Transverse colon (tissue), 4 donors: ENCODE results near the gene TMEM114. TPM values are rescaled to one million over a fixed set of nuclear protein-coding genes. Genes with fewer than 3 reads are reported as not detected.

Experiments used
- DNase-seq: peaks from one replicate; pipeline ENCODE4 v3.0.0-alpha.2; 2019
- H3K27ac ChIP-seq, 4 donors: fragments of 200-600 bp; sonication (generic); 2 replicates each; pipeline ENCODE4 v1.5.1; 2016 to 2018; ENCODE audit warnings: inconsistent platforms in 4 of 4
- H3K27me3 ChIP-seq: fragments of 200-600 bp; sonication (generic); 2 replicates; pipeline ENCODE4 v1.5.1; 2017; ENCODE audit warnings: inconsistent platforms
- H3K36me3 ChIP-seq, 4 donors: fragments of 200-600 bp; sonication (generic); 2 replicates each; pipeline ENCODE4 v1.5.1; 2017 to 2019; ENCODE audit warnings: inconsistent platforms in 4 of 4
- H3K4me1 ChIP-seq, 4 donors: fragments of 200-600 bp; sonication (generic); 2 replicates each; pipeline ENCODE4 v1.5.1; 2017 to 2020; ENCODE audit warnings: inconsistent platforms in 4 of 4
- H3K4me3 ChIP-seq, 4 donors: fragments of 200-600 bp; sonication (generic); 1 replicate in 1 of 4; 2 replicates in 3 of 4; pipeline versions ENCODE4 v1.5.1 to v1.6.1; 2017 to 2019; ENCODE audit warnings: inconsistent platforms in 4 of 4
- H3K9me3 ChIP-seq, 2 donors: fragments of 200-600 bp; sonication (generic); 2 replicates each; pipeline ENCODE4 v1.5.1; 2017 to 2019; ENCODE audit warnings: inconsistent platforms in 2 of 2
- EP300 ChIP-seq: sonication (generic); formaldehyde crosslinking; IDR thresholded peaks from one replicate; pipeline ENCODE4 v1.6.1; 2017; ENCODE audit warnings: antibody characterized with exemption, low read depth
- POLR2A ChIP-seq: fragments of 450-650 bp; IDR thresholded peaks from one replicate; pipeline ENCODE4 v1.6.1; 2016; ENCODE audit warnings: antibody characterized with exemption, mild to moderate bottlenecking, moderate library complexity
- POLR2AphosphoS5 ChIP-seq, 3 donors: sonication (generic); formaldehyde crosslinking; IDR thresholded peaks; one replicate each; pipeline ENCODE4 v1.6.1; 2016; ENCODE audit warnings: antibody characterized with exemption in 3 of 3
- WGBS, 2 donors: methylation state at CpG; one replicate each; pipeline ENCODE4 v1.1.5; 2018; ENCODE audit warnings: low coverage in 1 of 2; 5-methylcytosine and 5-hydroxymethylcytosine counted together
- in situ Hi-C, 4 donors: fragments of 200-750 bp; cut with MboI; loops; one replicate each; pipeline versions ENCODE4 v1.15.0 to v1.15.1; 2017; ENCODE audit warnings: low sequenced_read_pairs in 3 of 4, low pct_ligation_motif_present in 1 of 4, low pct_unique_long_range_greater_than_20kb in 1 of 4
- intact Hi-C: fragments of 100-400 bp; cut with DNase I; formaldehyde crosslinking; loops from one replicate; pipeline ENCODE4 v1.15.1; 2023; ENCODE audit warnings: low total_unique reads
- total RNA-seq, 4 donors: library from RNA; depleted of rRNA; stranded (reverse); fragments of >200 nt; gene quantifications; one replicate each; pipeline ENCODE4 v1.1.0, GENCODE V29; 2016
- TF ChIP-seq, protein P1 (sequence below), 5 experiments: fragments of 200-600 bp in 3 of 5; fragments of 450-650 bp in 2 of 5; sonication (generic) in 3 of 5; IDR thresholded peaks; 1 replicate in 2 of 5; 2 replicates in 3 of 5; pipeline ENCODE4 v1.5.1; 2016 to 2017; ENCODE audit warnings: antibody characterized with exemption in 5 of 5, inconsistent platforms in 3 of 5, mild to moderate bottlenecking in 2 of 5, moderate library complexity in 1 of 5

TMEM114 gene
- total RNA-seq, 4 donors from 2014 or later, result not detected

DNA sequence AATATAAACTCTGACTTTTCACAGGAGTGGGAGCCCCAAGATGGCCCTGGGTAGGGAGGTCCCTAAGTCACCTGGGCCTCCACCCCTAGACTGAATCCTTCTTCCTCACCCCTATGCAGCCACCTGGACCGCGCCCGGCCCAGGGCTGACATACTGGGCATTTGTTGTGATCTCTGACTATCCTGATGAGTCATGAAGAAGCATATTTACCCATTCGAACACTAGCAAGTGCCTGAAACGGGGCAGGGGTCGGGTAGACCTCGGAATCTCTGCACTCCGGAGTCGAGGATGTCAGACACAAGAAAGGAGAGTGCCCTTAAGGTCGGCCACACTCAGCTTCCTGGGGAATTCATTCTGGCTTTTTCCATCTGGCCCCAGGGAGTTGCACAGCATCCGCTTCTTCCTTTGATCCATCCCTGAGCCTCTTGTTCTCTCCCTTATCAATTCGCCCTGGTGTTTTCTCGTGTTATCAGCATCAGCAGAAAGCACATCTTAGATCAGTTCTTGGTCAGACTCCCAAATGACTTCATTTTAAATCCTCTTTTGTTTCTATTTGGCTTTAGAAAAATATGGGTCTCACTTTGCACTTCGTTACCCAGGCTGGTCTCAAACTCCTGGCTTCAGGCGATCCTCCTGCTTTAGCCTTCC is 41.6 kb upstream of the TMEM114 start:
- H3K36me3 ChIP-seq, result peaks cover 0 to 55% (median 26%) of the 10 kb centered on the region in 4 donors
- no peak for TF ChIP-seq EP300
- no peak for TF ChIP-seq POLR2A
- TF ChIP-seq, protein P1, sequence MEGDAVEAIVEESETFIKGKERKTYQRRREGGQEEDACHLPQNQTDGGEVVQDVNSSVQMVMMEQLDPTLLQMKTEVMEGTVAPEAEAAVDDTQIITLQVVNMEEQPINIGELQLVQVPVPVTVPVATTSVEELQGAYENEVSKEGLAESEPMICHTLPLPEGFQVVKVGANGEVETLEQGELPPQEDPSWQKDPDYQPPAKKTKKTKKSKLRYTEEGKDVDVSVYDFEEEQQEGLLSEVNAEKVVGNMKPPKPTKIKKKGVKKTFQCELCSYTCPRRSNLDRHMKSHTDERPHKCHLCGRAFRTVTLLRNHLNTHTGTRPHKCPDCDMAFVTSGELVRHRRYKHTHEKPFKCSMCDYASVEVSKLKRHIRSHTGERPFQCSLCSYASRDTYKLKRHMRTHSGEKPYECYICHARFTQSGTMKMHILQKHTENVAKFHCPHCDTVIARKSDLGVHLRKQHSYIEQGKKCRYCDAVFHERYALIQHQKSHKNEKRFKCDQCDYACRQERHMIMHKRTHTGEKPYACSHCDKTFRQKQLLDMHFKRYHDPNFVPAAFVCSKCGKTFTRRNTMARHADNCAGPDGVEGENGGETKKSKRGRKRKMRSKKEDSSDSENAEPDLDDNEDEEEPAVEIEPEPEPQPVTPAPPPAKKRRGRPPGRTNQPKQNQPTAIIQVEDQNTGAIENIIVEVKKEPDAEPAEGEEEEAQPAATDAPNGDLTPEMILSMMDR (IDR thresholded peaks at IDR 0.05), result no peak
- TF ChIP-seq POLR2AphosphoS5 (IDR thresholded peaks at IDR 0.05), result no peak
- no peak overlapping the region for H3K4me3 ChIP-seq
- no peaks in the 10 kb centered on the region for H3K27me3 ChIP-seq
- peak overlapping the region in 2 of 4 donors; percentile 26 to 54 for H3K27ac ChIP-seq
- no peaks in the 10 kb centered on the region for H3K9me3 ChIP-seq
- no peak for DNase-seq
- H3K4me1 ChIP-seq, result no peaks in the 10 kb centered on the region
- in situ Hi-C loops (no loop called here), intact Hi-C loops (no loop called here)
- 42 to 69% methylated on average over 2 to 15 of the region's 15 CpGs for WGBS, 2 donors

DNA sequence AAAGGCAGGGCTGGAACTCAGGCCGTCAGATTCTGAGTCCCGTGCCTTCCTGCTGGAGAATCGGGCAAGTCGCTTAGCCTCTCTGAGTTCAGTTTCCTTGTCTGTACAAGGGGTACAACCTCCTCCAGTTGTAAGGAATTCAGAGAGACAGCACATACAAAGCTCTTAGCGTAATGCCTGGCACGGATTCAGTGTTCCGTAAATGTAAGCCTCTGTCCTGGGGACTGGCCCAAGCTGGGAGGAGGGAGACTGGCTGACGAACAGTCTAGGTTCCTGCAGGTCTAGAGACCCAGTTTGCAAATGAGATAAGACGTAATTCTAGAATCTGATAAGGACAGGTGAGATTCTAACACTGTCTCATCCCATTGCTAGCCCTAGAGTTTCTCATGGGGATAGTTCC is 41.1 kb upstream of the TMEM114 start:
- WGBS, 2 donors, result 88% methylated on average over 9 of the region's 9 CpGs; no CpG with 5 or more reads in 1 of the 2 donors
- in situ Hi-C loops (no loop called here), intact Hi-C loops (no loop called here)
- H3K36me3 ChIP-seq, result peaks cover 0 to 56% (median 26%) of the 10 kb centered on the region in 4 donors
- TF ChIP-seq POLR2A (no peak), EP300 (no peak), POLR2AphosphoS5 (IDR thresholded peaks at IDR 0.05) (no peak)
- TF ChIP-seq, protein P1 (IDR thresholded peaks at IDR 0.05), result no peak
- H3K9me3 ChIP-seq, result no peaks in the 10 kb centered on the region
- peak overlapping the region in 1 of 4 donors; percentile 54 for H3K27ac ChIP-seq
- no peaks in the 10 kb centered on the region for H3K27me3 ChIP-seq
- no peaks in the 10 kb centered on the region for H3K4me1 ChIP-seq
- H3K4me3 ChIP-seq, result no peak overlapping the region
- no peak for DNase-seq

DNA sequence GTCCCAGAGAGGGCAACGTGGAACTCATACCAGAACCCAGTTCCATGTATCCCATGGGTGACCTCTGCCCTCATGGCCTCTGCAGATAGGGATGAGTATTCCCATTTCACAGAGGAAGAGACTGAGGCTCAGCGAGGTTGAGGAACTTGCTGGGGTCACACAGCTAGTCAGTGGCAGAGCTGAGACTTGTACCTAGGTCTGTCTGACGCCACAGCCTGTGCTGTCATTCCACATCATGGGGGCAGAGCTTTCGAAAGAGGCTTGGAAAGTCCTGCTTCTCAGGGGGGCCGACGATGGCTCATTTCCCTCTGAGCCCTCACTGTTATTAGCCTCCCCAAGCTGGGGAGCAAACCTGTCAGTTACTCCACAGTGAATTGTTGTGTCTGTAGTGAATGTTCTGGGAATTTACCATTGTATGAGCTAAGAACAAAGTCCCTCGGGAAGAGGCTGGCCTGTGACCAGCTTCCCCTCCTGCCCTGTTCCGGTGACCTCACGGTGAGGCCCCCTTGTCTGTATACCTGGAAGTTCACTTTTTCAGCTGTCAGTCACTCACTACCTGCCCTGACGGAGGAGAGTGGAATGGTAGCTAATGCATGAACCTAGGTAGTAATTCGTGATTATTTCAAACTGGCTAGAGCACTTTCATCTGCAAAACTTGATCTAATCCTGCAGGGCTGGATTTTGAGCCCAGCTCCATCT is 40.1 kb upstream of the TMEM114 start:
- no peak overlapping the region for H3K27ac ChIP-seq
- WGBS, 2 donors, result 88 to 95% methylated on average over 5 to 11 of the region's 11 CpGs
- DNase-seq, result no peak
- intact Hi-C loops, result no loop called here
- no peaks in the 10 kb centered on the region for H3K9me3 ChIP-seq
- no peaks in the 10 kb centered on the region for H3K4me1 ChIP-seq
- no peaks in the 10 kb centered on the region for H3K27me3 ChIP-seq
- in situ Hi-C loops, result no loop called here
- H3K4me3 ChIP-seq, result no peak overlapping the region
- no peak for TF ChIP-seq POLR2AphosphoS5 (IDR thresholded peaks at IDR 0.05)
- TF ChIP-seq, protein P1 (IDR thresholded peaks at IDR 0.05), result no peak
- no peak for TF ChIP-seq POLR2A
- H3K36me3 ChIP-seq, result peaks cover 0 to 55% (median 26%) of the 10 kb centered on the region in 4 donors

DNA sequence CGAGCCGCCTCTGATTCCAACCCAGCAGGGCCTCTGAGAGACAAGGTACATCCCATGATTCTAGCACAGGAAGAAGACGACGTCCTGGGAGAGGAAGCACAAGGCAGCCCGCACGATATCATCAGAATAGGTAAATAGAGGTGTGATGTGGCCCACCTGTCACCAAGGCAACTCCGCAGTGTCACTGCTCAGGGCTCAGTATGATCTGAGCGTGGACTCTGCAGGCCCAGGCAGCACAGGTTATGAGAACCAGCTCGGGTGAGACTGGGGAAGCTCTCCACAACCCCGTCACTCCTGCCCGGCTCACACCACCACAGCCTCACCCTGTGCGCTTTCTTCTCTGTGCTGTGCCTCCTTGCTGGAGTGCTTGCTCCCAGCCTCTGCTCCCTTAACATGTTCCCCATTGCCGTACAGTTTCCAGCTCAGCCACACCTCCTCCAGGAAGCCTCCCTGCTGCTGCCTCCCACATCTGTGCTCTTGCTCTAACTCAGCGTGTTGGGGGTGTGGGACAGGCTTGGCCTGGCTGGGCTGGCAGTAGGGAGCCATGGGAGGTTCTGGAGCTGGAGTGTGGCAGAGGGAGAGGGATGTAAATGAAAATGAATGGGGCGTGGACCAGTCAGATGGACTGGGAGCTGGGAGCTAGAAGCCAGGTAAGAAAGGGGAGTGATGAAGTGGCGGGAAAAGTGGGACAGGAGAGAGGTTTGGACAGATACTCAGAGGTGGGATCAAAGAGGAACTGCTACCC is 38.8 kb upstream of the TMEM114 start:
- in situ Hi-C loops, result no loop called here
- no peak for TF ChIP-seq POLR2A
- no peak for TF ChIP-seq POLR2AphosphoS5 (IDR thresholded peaks at IDR 0.05)
- TF ChIP-seq EP300, result no peak
- TF ChIP-seq, protein P1 (IDR thresholded peaks at IDR 0.05), result no peak
- DNase-seq, result no peak
- H3K27me3 ChIP-seq, result no peaks in the 10 kb centered on the region
- H3K36me3 ChIP-seq, result peaks cover 0 to 51% (median 25%) of the 10 kb centered on the region in 4 donors
- H3K4me1 ChIP-seq, result no peaks in the 10 kb centered on the region
- intact Hi-C loops, result no loop called here
- no peaks in the 10 kb centered on the region for H3K9me3 ChIP-seq
- WGBS, 2 donors, result 95 to 96% methylated on average over 10 to 16 of the region's 16 CpGs
- no peak overlapping the region for H3K27ac ChIP-seq
- no peak overlapping the region for H3K4me3 ChIP-seq
